B cell (primary cell): ENCODE data around the gene NPW.

Source experiments
- EZH2 ChIP-seq: IDR thresholded peaks from 2 replicates; pipeline ENCODE4 v1.6.1; 2012; ENCODE audit warnings: borderline replicate concordance, low read depth, mild to moderate bottlenecking, moderate library complexity, low read length; ENCODE audit not compliant: insufficient read depth, poor library complexity, severe bottlenecking
- TF ChIP-seq, protein P1 (sequence below): fragments of 200-600 bp; IDR thresholded peaks from one replicate; pipeline ENCODE4 v1.8.0; 2022; ENCODE audit warnings: antibody characterized with exemption, mild to moderate bottlenecking

DNA sequence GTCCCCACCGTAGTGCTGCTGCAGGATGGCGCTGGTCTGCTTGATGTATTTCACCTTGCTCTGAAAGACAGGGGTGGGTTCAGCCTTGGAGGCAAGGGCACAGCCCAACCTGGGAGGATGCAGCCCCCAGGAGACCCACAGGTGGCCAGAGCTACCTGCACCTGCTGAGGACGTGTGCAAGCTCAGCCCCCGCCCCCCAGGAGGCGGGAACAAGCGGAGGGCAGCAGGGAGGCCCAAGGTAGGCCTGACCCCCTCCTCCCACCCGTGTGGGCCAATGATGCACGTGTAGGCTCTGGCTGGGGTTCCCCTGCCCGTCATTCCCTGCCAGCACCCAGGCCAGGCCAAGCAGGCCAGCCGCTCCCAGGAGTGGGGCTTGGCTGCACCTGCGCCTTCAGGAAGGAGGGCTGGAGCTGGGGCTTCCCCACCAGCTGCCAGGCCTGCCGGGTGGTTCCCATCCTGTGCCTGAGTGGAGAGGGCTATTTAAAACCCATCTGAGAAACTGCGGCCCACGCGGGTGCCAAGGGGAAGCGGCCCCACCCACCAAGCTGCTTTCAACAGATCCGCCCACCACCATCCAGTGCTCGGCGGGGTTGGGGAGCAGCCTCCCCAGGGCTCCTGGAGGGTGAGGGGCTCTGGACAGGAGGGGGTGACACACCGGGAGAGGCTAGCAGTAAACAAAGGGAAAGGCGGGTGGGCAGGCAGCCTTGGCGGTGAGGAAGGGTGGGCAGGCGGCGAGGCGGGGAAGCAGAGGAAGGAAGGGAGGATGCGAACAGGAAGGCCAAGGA is 24.3 kb downstream of the NPW start:
- TF ChIP-seq, protein P1, sequence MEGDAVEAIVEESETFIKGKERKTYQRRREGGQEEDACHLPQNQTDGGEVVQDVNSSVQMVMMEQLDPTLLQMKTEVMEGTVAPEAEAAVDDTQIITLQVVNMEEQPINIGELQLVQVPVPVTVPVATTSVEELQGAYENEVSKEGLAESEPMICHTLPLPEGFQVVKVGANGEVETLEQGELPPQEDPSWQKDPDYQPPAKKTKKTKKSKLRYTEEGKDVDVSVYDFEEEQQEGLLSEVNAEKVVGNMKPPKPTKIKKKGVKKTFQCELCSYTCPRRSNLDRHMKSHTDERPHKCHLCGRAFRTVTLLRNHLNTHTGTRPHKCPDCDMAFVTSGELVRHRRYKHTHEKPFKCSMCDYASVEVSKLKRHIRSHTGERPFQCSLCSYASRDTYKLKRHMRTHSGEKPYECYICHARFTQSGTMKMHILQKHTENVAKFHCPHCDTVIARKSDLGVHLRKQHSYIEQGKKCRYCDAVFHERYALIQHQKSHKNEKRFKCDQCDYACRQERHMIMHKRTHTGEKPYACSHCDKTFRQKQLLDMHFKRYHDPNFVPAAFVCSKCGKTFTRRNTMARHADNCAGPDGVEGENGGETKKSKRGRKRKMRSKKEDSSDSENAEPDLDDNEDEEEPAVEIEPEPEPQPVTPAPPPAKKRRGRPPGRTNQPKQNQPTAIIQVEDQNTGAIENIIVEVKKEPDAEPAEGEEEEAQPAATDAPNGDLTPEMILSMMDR, result no peak
- no peak for TF ChIP-seq EZH2
